ENCODE measurements around the gene AP4S1.
"Not testable (repeated sequence)": the region's sequence is repeated elsewhere in the genome, so short reads cannot be mapped to it uniquely, and the experiment has no call there.

The AP4S1 gene

DNA sequence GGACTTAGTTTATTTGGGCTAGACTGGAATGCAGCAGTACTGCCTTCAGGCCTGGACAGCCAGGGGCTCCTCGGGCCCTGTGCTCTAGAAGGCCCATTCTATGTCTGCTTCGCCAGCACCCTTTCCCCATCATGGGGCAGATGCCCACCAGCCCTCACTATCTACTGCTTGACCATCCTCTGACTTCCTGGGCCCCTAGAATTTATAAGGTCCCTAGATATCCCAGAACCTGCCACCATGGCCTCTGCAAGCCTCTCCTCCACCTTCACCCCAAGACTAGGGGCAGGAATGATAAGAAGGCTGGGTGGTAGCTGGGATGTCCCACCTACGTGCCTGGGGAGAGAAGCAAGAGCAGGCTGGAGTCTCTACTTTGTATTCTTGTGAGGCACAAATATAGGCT is 59.6 kb downstream of the AP4S1 start:
- no peak for DNase-seq (ENCODE audit: low read depth, low spot score)

DNA sequence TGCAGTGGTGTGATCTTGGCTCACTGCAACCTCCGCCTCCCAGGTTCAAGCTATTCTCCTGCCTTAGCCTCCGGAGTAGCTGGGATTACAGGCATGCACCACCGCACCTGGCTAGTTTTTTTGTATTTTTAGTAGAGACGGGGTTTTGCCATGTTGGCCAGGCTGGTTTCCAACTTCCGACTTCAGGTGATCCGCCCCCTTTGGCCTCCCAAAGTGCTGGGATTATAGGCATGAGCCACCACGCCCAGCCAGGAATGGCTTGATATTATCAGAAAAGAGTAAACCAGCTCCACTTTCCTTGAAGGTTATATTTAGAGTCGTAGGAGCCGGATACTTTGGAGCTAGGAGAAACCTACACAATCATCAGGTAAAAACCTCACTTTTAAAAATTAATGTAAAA is 61.0 kb downstream of the AP4S1 start:
- DNase-seq (ENCODE audit: low read depth, low spot score), result not testable (repeated sequence)

- no peak for DNase-seq (ENCODE audit: low read depth, low spot score)
These were observed 65.7 kb downstream of the AP4S1 start for GRCh38 chr14:31090883-31091764.

GRCh38 chr14:31092160-31092708 is 66.8 kb downstream of the AP4S1 start:
- no peak for DNase-seq (ENCODE audit: low read depth, low spot score)

DNA sequence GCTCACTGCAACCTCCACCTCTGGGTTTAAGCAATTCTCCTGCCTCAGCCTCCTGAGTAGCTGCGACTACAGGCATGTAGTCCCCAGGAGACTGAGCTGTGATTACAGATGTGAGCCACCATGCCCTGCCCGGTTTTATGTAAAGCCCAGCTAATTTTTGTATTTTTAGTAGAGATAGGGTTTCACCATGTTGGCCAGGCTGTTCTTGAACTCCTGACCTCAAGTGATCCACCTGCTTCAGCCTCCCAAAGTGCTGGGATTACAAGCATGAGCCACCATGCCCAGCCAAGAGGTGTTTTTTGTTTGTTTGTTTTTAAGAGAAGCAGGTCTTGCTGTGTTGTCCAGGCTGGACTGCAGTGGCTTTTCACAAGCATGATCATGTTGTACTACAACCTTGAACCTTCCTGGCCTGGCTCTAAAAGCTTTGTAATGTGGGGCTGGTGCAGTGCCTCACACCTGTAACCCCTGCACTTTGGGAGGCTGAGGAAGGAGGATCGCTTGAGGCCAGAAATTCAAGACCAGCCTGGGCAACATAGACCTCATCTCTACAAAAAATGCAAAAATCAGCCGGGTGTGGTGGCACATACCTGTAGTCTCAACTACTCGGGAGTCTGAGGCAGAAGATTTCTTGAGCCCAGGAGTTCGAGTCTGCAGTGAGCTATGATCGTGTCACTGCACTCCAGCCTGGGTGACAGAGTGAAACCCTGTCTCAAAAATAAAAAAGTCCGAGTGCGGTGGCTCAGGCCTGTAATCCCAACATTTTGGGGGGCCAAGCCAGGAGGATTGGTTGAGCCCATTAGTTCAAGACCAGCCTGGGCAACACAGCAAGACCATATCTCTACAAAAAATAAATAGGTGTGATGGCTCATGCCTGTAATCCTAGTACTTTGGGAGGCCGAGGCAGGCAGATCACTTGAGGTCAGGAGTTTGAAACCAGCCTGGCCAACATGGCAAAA is 68.7 kb downstream of the AP4S1 start:
- not testable (repeated sequence) for DNase-seq (ENCODE audit: low read depth, low spot score)

DNA sequence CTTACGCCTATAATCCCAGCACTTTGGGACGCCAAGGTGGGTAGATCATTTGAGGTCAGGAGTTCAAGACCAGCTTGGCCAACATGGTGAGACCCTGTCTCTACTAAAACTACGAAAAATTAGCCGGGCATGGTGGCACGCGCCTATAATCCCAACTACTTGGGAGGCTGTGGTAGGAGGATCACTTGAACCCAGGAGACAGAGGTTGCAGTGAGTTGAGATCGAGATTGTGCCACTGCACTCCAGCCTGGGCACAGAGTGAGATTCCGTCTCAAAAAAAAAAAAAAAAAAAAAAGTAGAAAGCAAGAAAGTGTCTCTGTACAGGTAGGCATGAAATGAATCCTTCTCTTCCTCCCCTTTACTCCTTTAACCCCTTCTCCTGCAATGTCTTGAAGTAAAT is 70.4 kb downstream of the AP4S1 start:
- DNase-seq (ENCODE audit: low read depth, low spot score), result not testable (repeated sequence)

GRCh38 chr14:31096255-31096654 is 70.8 kb downstream of the AP4S1 start:
- no peak for DNase-seq (ENCODE audit: low read depth, low spot score)

GRCh38 chr14:31097081-31097480 is 71.6 kb downstream of the AP4S1 start:
- no peak for DNase-seq (ENCODE audit: low read depth, low spot score)

DNA sequence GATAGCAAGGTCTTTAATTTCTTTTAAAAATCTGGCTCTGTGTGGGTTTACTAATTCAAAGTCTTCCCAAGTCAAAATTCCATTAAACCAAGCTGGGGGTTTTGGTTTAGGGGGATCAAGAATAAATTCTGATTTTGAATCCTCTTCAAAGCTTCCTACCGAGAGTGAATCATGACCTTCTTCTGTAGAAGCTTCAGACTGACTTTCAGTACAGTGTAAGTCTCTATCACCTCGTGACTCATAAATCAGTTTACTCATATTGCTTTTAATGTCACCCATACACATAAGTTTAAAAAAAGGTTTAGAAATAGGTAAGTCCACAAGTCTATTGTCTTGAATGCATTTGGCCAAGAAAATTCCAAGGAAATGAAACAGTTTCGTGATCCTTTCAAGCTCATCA is 81.3 kb downstream of the AP4S1 start:
- DNase-seq (ENCODE audit: low read depth, low spot score), result no peak

GRCh38 chr14:31109257-31109656 is 83.8 kb downstream of the AP4S1 start:
- DNase-seq (ENCODE audit: low read depth, low spot score), result no peak

DNA sequence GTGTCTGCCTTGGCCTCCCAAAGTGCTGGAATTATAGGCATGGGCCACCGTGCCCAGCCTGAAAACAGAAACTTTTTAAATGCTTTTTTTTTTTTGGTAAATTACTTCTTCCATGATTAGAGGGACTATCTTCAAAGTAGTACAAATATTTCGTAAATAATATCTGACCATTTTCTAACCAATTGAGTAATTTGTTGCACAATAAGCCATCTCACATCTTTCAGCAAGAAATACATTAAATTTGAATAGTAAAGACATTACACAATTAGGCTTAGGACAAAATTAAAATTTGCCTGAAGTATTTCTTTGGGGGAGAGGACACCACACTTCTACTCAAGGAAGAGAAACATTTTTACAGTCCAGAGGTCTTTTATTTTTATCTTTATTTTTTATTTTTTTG is 85.4 kb downstream of the AP4S1 start:
- DNase-seq (ENCODE audit: low read depth, low spot score), result no peak

- DNase-seq (ENCODE audit: low read depth, low spot score), result no peak
These were observed 88.3 kb downstream of the AP4S1 start for GRCh38 chr14:31113794-31114193.

- DNase-seq (ENCODE audit: low read depth, low spot score), result no peak
These were observed 93.4 kb downstream of the AP4S1 start for GRCh38 chr14:31118892-31119291.

DNA sequence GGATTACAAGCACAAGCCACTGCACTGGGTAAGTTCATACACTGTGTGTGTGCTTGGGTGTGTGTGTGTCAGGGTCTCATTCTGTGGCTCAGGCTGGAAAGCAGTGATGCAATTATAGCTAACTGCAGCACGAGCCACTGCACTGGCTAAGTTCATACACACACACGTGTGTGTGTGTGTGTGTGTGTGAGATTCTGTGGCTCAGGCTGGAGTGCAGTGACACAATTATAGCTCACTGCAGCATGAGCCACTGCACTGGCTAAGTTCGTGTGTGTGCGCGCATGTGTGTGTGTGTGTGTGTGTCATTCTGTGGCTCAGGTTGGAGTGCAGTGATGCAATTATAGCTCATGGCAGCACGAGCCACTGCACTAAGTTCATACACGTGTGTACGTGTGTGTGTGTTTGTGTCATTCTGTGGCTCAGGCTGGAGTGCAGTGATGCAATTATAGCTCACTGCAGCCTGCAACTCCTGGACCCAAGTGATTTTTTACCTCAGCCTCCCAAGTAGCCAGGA is 96.7 kb downstream of the AP4S1 start:
- DNase-seq (ENCODE audit: low read depth, low spot score), result no peak

- DNase-seq (ENCODE audit: low read depth, low spot score), result no peak
These were observed 97.5 kb downstream of the AP4S1 start for GRCh38 chr14:31122921-31123320.

DNA sequence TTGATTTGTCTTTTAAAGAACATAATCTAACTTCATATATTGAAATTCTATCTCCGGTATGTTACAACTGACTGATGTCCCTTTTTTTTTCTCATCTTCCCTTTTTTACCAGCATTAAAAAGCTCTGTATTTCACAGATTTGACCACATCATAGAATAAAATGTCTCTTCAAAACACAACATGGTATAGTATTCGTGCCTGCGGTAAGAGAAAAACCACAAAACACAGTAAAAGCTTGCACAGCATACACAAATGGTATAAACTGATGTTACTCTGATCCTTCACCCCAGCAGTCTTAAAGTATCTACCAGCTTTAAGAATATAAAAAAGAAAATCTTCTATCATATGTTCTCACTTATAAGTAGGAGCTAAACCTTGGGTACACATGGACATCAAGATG is 98.7 kb downstream of the AP4S1 start:
- DNase-seq (ENCODE audit: low read depth, low spot score), result no peak

GRCh38 chr14:31125231-31125630 is 99.8 kb downstream of the AP4S1 start:
- DNase-seq (ENCODE audit: low read depth, low spot score), result no peak

DNA sequence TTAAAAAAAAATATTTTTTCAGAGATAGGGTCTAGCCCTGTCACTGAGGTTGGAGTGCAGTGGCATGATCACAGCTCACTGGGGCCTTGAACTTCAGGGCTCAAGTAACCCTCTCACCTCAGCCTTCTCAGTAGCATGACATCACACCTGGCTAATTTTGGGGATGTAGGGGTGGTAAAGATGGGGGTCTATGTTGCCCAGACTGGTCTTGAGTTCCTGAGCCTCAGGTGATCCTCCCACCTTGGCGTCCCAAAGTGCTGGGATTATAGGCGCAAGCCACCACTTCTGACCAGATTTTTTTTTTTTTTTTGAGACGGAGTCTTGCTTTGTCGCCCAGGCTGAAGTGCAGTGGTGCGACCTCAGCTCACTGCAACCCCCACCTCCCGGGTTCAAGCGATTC is 101.2 kb downstream of the AP4S1 start:
- DNase-seq (ENCODE audit: low read depth, low spot score), result no peak

- DNase-seq (ENCODE audit: low read depth, low spot score), result no peak
These were observed 102.2 kb downstream of the AP4S1 start for GRCh38 chr14:31127690-31128089.

GRCh38 chr14:31128601-31129526 is 103.4 kb downstream of the AP4S1 start:
- DNase-seq (ENCODE audit: low read depth, low spot score), result no peak

DNA sequence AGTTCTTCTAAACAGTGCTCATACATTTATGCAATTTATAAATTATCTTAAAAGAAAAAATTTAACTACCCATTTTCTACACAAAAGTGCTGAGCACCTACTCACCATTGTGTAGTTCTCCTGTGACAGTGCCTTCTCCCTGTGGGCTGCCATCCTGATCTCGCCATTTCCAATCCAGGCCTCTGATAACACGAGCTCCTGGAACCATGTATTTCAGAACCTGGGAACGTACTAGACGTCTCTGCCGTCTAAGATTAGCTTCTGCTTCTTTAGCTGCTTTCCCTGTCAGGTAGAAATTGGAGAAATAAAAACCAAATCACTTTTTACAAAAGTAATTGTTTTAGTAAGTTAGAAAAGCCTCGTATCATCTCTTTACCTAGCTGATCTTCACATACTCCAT is 107.7 kb downstream of the AP4S1 start:
- DNase-seq (ENCODE audit: low read depth, low spot score), result no peak

Data from activated naive CD8-positive, alpha-beta T cell treated with anti-CD3 and anti-CD28 coated beads, Interleukin-2, amount 50 U/mL, for 16 hours (primary cell).